Stimulated activated CD4-positive, alpha-beta T cell treated with anti-CD3 and anti-CD28 coated beads, Interleukin-2, amount 100 ng/mL, for 24 hours (primary cell): ENCODE data around the gene TMEM8B.

Experiments used
- DNase-seq, 2 donors: peaks; one replicate each; pipeline ENCODE4 v3.0.0-alpha.2; 2020

TMEM8B gene

DNA sequence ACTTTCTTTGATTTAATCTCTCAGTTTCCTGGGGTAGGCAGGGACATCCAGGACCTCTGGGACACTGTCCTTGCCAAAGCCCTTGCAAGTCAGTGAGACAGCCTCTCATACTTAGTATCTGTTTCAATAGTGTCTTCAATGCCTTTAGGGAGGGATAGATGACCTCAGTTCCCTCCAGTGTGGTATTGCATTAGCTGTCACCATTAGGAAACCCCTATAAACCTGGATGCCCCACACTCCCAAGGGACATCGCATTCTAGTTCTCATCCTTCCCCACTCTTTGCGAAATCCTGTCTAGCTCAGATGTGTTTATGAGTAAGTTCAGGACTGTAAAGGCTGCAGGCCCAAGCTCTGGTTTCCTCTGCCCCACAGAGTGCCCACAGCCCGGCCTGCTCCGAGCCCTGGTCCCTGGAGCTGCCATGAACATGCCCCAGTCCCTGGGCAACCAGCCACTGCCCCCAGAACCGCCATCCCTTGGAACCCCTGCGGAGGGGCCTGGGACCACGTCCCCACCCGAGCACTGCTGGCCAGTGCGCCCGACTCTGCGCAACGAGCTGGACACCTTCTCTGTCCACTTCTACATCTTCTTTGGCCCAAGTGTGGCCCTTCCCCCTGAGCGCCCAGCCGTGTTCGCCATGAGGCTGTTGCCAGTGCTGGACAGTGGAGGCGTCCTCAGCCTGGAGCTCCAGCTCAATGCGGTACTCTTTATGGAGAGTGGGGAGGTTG lies 13.2 kb downstream of the TMEM8B start:
- DNase-seq = no peak

- no peak for DNase-seq
Measured at GRCh38 chr9:35842795-35843194, 13.8 kb downstream of the TMEM8B start.

- DNase-seq = no peak
Measured at GRCh38 chr9:35844628-35845270, 15.7 kb downstream of the TMEM8B start.

DNA sequence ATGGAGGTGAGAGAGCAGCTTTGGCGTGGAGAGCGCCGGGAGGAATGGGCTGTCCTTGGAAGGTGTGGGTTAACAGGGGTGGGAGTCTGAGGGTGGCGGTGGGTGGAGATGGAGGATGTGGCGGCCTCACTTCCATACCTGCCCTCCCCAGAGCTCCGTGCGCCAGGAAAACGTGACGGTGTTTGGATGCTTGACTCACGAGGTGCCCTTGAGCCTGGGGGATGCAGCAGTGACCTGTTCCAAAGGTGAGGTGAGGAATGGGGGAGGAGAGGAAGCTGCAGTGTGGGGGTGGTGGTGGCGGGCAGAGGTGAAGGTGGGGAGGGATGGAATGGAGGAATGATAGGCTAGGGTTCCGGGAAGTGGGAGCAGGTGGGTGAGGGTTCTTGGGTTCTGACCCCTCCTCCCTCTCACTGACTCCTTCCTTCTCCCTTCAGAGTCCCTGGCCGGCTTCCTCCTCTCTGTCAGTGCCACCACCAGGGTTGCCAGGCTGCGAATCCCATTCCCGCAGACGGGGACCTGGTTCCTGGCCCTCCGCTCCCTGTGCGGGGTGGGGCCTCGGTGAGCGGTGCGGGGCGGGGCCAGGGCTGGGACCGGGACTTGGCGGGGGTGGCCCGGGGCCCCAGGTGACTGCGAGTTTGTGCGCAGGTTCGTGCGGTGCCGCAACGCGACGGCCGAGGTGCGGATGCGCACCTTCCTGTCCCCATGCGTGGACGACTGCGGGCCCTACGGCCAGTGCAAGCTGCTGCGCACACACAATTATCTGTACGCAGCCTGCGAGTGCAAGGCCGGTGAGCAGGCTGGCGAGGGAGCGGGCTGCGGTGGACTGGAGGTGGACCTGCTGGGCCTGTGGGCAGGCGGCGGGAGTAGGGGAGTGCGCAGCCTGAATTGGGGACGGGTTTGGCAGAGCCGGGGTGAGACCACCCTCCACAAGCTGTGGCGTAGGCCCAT lies 17.1 kb downstream of the TMEM8B start:
- DNase-seq = no peak

- peak in 1 of 2 donors; percentile 29 for DNase-seq
Measured at GRCh38 chr9:35847792-35848572, 19.0 kb downstream of the TMEM8B start.

- no peak for DNase-seq
Measured at GRCh38 chr9:35852267-35852815, 23.3 kb downstream of the TMEM8B start.

GRCh38 chr9:35852876-35853865 lies 24.1 kb downstream of the TMEM8B start:
- DNase-seq = peak in 1 of 2 donors; percentile 8

- peak in 1 of 2 donors; percentile 1 for DNase-seq
Measured at GRCh38 chr9:35854091-35854762, 25.2 kb downstream of the TMEM8B start.

GRCh38 chr9:35856206-35856605 lies 27.2 kb downstream of the TMEM8B start:
- DNase-seq = peak in 1 of 2 donors; percentile 3

DNA sequence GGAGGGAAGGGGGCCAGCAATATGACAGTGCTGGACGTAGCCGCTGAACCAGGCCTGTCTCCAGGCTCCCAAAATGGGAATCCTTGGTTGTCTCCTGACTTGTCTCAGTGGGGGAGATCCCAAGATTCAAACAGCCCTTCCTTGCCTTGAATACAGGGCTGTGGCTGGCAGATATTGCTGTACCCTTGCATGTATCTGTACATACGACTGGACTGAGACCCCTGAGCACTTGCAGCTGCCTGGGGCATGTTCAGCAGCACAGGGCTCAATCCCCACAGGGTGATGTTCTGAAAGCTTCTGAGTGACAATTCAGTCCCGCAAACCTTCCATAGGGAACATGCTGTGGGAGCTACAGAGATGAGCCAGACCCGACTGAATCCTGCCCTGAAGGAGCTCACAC lies 27.9 kb downstream of the TMEM8B start:
- peak in 1 of 2 donors; percentile 8 for DNase-seq

DNA sequence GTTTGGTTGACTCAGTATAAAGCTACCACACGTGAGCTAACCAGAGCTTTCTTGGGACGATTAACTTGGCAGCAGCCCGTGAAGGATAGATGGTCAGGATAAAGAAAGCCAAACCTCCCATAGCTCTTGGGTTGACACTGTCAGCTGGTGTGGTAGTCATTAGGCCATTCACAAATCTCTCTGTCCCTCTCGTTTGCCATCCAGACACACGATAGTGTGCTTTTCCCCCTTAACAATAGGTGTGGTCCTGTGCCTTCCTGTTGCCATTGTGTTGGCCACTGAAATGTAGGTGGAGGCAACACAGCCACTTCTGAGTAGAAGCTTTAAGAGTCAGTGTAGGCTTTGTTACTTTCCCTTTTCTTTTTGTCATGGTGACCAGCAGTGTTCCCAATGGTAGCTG lies 29.4 kb downstream of the TMEM8B start:
- no peak for DNase-seq

- DNase-seq = peak in 1 of 2 donors; percentile 15
Measured at GRCh38 chr9:35859310-35859989, 30.4 kb downstream of the TMEM8B start.

DNA sequence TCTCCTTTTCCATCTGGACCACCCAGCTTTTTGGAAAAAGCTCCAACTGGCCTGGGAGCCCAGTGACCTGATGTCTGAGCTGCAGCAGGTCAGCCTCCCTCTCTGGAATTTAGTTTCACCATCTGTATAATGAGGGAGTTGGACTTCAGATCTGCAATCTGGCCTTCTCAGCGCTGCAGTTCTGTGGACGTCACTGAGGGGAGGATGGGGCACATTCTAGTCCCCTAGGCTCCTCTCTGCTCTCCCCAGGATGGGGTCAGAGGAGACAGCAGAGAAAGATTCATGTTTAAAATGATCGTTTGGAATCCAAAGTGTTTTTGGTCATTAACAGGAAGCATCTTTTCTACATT lies 30.9 kb downstream of the TMEM8B start:
- no peak for DNase-seq

- peak in 1 of 2 donors; percentile 10 for DNase-seq
Measured at GRCh38 chr9:35861161-35861897, 32.3 kb downstream of the TMEM8B start.

DNA sequence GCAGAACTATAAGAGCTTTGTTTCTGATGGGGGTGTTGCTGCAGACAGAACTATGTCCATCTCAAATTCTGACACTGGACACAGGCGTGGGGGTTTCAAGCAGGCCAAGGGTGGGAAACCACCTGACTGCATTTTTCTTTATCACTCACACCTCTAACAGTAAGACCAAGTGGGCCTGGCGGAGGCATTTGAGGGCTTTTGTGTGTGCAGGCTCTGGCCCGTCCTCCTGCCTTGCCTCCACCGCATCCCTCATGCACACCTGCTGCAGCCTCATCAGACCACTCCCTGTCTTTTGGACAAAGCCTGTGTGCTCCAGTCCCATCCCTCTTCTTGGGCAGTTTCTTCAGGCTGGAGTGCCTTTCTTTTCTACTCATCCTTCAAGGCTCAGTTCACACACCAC lies 33.3 kb downstream of the TMEM8B start:
- DNase-seq = no peak

GRCh38 chr9:35863583-35863982 lies 34.6 kb downstream of the TMEM8B start:
- no peak for DNase-seq

DNA sequence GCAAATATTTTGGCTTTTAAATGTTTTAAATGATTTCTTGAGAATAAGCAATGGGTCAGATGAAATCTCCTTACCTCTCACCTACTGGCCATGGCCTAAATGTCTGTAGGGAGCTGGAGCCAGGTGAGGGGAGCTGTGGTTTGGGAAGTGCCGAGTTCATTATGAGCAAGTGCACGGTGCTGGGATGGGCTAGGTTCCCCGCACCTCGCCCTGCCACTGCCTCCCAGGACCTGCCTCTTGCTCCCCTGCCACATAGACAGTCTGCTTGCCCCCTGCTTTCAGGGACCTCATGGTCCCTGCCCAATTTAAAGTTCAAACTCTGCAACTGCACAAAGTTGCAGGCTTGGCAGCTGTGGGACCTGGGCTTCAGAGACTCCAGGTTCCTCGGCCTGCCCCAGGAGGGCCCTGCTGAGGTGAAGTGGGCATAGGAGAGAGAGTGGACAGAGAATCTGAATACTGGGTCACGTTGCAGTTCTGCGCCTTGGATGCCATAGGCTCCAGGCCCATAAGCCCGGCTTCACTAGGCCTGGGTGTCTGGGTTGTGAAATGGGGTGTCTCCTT lies 35.7 kb downstream of the TMEM8B start:
- no peak for DNase-seq

GRCh38 chr9:35867538-35867937 lies 38.5 kb downstream of the TMEM8B start:
- no peak for DNase-seq

DNA sequence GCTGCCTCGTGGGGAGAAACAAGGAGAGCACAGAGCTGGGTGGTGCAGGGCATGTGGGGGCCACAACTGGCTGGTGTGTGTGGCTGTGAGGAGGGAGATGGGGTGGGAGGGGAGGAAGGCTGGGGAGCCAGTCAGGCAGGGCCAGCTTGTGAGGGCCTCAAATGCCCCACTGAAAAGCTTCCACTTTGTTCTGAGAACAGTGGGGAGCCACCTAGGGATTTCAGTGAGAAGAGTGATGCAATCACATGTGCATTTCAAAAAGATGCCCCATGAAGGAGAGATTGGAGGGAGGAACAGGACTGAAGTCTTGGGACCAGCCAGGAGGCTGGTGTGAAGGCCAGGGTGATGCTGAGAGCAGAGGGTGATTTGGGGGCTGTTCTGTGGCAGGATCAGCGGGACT lies 39.9 kb downstream of the TMEM8B start:
- DNase-seq = no peak
